Germinal center (tissue), 1 donor: ENCODE measurements around the gene ZPR1.
"Not testable (repeated sequence)": the region's sequence is repeated elsewhere in the genome, so short reads cannot be mapped to it uniquely, and the experiment has no call there.

ENCODE experiments used
- DNase-seq: peaks from one replicate; pipeline ENCODE4 v3.0.0; 2012; ENCODE audit warnings: mixed read lengths, low spot score

Gene ZPR1

DNA sequence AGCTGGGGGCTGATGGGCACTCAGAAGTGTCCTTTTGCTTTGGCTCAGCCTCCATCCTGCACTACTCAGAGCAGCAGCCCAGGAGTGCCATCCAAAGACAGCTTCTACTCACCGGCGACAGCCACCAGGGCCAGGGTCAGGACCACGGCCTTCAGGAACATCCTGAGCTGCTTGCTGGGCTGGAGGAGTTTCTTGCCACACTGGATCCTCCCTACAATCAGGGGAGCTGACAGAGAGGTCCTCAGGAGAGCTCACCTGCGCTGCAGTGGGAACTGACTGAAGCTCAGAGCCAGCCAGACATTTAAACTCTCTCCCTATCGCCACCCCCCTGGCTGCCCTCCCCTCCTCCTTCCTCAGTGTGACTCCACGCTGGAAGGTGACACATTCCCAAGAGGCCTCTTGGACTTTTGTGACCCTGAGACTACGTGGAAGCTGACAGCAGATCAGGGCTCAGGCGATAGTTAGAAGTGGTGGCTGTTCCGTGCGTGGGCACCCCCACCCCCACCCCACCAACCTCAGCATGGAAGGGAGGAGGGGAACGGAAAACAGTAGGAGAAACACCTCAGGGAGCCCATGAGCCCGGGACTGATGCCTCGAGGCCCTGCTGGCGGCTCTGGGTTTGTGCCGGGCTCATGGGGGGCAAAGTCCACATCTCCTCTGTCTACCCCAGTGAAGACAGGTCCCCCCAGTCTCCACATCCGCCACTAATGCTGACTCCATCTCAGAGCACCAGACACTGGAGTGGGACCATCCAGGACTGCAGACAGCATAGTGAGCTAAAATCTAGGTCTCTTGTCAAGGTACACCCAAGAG is 35.4 kb upstream of the ZPR1 start, which contains the start of gene APOA4:
TSS of gene APOA4 (minus strand) at position 274 of the 813 bp plus-strand sequence. CDS start at position 161, 113 bp downstream.
- DNase-seq, result no peak

DNA sequence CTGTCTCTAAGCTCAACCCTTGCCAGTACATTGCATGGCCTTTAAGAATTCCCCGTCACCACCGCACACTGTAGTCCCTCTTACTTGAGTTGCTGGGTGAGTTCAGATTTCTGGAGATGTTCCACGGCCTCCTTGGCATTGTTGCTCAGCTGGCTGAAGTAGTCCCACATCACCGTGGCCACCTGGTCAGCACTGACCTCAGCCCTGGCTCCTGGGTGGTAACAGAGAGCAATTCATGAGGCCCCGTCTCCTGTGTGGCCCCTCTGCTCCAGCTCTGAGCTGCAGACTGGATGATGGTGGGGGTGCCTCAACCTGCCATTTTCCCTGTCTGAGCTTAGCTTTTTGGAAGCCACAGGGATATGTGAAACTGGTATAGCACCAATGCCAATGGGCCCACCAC is 34.8 kb upstream of the ZPR1 start:
- no peak for DNase-seq

DNA sequence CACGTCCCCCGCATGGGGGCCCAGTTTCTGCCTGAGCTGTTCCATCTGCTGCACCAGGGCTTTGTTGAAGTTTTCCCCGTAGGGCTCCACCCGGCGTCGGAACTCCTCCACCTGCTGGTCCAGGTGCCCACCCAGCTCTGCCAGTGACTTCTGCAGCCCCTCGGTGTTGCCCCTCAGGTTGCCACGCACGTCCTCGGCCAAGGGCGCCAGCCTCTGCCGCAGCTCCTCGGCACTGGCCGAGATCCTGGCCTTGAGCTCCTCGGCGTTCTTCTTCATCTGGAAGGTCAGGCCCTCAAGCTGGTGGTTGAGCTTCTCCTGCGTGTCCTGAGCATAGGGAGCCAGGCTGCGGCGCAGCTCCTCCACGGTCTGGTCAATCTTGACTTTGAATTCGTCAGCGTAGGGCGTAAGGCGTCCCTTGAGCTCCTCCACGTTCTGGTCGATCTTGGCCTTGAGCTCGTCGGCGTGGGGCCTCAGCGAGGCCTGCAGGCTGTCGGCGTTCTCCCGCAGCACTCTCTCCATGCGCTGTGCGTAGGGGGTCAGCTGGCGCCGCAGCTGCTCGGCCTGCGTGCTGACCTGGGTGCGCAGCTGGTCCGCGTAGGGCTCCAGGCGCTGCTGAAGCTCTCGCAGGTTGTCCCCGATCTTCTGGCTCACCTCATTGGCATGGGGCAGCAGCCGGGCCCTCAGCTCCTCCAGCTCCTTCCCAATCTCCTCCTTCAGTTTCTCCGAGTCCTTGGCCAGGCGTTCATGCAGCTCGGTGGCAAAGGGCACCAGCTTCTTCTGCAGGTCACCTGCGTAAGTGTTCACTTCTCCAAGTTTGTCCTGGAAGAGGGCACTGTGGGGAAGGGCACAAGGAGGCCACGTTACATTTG is 33.5 kb upstream of the ZPR1 start:
- DNase-seq, result no peak

DNA sequence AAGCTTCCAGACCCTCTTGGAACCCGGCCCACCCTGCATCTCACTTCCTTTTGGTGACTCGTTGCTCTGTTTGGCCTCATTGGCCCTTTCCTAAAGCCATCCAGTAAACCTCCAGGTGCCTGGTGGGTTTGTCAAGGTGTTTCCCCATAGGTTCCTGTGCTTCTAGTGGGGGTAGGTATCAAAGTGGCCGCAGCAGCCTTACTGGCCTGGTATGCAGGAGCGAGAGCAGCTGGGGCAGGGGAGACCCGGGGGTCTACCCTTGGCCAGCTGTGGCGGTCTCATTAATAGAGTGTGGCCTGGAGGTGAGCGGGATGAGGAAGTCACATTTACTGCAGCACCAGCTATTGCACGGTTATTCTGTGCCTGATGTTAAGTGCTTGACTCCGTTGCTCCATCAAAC is 31.2 kb upstream of the ZPR1 start:
- DNase-seq, result no peak

DNA sequence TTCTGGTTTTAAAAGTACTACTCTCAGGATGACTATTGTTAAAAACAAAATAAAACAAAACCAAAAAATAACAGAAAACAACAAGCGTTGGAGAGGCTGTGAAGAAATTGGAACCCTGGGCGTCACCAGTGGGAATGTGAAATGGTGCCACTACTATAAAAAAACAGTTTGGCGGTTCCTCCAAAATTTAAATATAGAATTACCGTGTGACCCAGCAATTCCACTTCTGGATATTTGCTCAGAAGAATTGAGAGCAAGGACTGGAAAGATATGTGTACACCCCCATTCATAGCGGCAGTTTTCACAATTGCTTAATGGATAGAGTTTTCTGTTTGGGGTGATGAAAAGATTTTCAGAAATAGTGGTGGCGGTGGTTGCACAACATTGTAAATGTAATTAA is 26.7 kb upstream of the ZPR1 start:
- DNase-seq, result no peak

DNA sequence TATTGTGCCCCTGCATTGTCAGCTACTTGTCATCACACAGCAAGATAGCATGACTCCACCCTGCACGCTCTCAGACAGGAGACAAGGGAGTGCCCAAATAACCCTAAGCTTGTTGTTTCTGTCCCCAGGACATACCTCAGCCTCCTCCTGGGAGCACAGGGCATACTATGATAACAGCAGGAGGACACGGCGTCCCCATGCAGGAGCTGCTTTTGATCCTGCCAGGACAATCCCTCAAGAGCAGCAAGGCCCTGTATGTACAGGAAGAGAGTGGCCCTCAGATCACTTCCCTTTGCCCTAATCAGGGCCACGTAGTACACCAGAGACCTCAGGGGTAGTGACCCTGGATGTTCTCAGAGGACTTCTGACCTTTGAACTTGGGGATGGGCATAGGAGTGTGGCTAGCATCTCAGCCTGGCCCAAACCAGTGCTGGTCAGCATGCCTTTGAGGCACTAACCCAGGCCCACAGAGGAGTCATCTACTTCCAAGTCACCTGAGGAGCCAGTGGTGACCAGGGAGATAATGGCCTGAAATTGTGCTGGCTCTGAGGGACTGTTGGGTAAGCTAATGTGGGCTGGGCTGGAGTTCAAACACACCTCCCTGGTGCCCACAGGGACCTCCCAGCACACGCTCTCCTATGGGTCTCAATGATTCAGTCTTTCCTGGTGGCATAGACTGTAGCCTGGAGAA is 26.1 kb upstream of the ZPR1 start:
- no peak for DNase-seq

DNA sequence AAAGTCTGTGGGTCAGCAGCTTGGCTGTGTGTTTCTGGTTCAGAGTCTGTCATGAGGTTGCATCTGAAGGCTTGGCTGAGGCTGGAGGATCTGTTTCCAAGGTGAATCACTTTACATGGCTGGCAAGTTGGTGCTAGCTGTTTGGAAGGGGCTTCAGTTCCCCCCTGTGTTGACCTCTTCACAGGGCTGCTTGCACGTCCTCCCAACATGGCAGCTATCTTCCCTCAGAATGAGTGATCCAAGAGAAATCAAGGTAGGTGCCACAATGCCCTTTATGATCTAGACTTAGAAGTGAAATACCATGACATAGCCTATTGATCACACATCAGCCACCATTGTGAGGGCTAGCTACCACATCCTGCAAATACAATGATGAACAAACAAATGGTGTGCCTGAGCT is 25.3 kb upstream of the ZPR1 start:
- no peak for DNase-seq

DNA sequence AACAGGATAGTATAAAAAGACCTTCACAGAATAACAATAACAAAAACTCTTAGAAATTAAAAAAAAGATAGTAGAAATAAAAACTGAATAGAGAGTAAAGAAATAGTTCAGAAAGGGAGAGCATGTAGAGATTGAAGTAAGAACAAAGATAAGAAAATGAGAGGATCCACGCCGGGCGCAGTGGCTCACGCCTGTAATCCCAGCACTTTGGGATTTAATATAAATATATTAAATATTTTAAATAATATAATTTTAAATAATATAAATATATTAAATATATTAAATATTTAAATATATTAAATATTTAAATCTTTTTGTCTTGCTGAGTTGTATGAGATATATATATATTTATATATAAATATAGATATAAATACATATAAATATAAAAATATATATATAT is 24.3 kb upstream of the ZPR1 start:
- no peak for DNase-seq

DNA sequence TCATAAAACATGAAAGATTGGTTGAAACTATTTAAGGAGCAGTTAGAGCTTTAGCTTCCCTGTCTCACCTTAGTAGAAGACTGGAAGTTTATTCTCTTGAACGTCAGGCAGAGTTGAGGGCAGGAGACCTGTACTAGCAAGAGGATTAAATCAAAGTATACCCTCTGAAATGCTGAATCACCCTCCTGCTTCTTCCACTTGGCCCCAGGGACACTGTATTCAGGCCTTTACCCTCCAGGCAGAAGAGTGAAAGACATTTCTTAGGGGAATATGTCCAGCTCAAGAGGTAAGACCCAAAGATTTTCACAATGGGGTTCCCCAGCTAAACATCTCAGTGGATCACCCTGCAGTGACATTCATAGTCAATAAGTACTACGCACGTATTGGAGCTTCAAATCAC is 23.4 kb upstream of the ZPR1 start:
- DNase-seq, result no peak

DNA sequence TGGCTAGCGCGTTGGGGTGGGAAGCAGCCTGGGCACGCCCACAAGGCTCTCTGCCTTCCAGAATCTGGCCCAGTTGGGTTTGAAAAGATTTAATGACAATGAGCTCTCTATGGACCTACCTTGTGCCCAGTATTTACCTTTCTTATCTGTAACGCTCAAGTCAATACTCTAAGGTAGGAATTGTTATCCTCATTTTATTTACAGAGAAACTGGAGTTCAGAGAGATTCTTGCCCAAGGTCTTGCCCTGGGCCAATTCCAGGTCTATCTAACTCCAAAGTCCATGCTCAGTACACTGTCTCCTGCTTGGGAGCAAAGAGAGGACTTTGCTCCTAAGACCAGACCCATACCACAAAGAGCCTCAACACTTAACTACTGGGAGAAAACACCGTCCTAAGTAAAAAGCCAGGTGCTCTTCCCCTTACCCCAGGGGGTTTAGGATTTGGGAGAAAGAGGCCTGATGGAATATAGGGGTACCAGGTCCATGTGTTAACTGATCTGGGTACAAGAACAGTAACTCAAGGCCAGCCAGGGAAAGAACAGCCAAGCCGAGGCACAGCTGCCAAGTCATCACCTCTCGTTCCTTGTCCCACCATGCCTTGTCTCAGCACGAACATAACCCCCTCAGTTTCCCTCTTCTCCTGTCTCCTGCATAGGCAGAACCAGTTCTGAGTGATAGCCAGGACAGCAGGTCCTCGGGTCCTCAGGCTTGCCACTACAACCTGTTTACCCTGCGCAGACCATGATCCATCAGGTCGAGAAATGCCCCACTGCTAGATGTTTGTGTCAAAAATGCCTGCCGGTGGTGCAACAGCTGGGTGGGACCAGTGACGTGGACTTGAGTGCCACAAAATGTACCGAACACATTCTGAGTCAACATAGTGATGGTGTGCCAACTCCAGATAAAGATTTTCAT is 20.7 kb upstream of the ZPR1 start:
- no peak for DNase-seq

DNA sequence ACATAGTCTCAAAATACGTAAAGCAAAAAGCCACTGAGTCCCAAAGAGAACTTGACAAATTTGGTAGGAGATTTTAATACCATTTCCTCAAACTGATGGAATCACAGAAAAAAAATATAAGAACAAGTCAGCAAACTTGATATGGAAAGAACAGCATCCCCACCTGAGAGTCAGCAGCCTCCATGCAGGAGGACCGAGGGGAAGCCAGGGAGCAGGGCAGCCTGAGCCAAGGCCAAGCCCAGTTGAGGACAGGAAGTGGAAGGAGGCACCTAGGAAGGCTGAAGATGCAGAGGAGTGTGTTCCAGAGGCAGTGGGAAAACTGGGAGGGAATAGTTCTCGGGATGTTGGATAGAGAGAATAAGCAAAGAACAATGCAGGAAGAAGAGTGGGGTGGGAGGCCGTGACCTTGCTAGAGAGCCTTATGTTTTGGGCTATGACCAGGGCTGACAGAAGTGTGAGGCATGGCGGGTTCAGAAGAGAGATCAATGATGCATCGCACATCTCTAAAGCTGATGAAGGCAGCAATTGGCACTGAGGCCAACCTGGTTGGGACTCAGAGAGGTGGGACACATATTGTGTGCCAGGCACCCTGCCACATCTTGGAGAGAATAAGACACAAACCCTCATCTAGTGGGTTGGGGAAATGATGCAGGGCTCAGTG is 19.9 kb upstream of the ZPR1 start:
- DNase-seq, result no peak

DNA sequence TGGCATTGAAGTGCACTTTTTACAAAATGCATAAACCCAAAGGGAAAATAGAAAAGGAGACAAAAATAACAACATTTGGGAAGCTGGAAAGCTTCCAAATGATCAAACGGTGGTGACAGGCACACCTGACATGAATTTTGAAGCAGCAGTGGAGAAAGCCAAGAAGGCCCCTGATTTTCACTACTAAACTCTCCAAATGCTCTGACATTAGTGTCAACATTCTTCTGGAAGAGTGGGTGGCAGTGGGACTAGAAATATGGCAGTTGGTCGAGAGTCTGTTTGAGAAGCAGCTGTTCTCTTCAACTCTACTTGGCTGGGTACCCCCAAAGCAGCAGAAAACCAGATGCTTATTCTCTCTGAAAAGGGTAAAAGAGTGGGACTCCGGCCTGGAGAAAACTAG is 16.2 kb upstream of the ZPR1 start:
- no peak for DNase-seq

DNA sequence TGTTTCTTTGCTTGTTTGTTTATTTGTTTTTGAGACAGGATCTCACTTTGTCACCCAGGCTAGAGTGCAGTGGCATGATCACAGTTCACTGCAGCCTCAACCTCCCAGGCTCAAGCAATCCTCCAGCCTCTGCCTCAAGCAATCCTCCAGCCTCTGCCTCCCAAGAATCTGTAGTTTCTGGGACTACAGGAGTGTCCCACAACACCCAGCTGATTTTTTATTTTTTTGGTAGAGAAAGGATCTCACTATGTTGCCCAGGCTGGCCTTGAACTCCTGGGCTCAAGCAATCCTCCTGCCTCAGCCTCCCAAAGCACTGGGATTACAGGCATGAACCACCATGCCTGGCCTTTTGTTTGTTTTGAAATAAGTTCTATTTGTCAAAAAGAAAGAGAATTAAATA is 13.8 kb upstream of the ZPR1 start:
- not testable (repeated sequence) for DNase-seq

DNA sequence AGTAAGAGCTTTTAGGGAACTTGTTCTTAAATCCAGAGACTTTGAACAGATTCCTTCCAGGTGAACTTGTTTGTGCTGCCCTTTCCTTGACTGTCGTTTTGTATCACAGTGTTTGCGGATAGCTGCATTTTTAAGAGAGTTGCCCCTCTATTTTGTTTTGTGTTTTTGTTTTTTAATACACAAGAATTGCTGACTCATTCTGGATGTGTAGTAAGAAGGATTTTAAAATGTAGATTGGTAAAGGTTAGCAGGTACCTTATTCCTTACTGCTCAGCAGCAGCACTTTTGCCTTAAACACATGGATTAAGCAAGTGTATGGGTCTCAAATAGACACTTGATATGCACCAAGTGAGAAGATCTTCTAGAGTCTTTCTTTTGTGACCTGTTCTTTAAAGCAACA is 12.8 kb upstream of the ZPR1 start:
- DNase-seq, result no peak

DNA sequence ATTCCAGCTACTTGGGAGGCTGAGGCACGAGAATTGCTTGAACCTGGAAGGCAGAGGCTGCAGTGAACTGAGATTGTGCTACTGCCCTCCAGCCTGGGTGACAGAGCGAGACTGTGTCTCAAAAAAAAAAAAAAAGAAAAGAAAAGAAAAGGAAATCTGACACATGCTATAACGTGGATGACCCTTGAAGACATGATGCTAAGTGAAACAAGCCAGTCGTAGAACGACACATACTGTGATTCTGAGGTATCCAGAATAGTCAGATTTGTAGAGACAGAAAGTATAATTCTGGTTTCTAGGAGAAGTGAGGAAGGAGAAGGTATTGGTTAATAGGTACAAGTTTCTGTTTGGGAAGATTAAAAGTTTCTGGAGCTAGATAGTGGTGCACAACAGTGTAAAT is 10.5 kb upstream of the ZPR1 start:
- no peak for DNase-seq

DNA sequence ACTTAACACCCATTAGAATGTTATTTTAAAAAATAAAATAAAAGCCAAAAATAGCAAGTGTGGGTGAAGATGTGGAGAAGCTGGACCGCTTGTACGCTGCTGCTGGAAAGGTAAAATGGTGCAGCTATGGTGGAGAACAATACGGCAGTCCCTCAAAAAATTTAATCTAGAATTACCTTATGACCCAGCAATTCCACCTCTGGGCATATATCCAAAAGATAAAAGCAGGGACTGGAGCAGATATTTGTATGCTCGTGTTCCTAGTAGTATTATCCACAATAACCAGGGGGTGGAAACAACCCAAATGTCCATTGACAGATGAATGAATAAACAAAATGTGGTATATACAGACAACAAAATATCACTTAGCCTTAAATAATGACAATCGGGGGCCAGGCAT is 10.0 kb upstream of the ZPR1 start:
- DNase-seq, result no peak

DNA sequence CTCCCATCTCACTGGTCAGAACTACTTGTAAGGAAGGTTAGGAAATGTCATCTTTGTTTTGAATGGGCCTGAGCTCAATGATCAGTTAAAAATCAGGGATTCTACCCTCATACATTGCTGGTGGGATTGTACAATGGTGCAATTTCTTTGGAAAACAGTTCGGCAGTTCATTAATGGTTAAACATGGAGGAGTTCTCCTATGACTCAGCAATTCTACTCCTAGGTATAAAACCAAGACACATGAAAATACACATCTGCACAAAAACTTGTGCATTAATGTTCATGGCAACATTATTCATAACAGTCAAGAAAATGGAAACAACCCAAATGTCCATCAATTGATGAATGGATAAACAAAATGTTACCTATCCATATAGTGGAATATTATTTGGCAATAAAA is 8.7 kb upstream of the ZPR1 start:
- no peak for DNase-seq

DNA sequence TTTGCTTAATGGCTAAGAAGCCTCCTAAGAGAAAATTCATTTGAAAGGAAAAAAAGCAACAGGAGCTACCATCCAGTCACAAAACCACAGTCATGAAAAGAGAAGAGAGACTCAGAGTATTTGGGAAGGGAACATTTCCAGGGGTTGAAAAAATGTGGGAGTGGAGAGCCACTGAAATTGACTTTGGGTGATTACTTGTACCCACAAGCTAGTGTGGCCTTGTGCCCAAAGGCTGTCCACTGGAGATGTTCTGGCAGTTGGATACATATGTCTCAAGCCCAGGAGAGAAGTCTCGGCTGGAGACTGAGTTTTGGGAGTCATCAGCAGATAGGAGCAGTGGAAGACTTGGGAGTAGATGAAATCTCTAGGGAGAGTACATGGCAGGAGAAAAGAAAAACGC is 7.0 kb upstream of the ZPR1 start:
- DNase-seq, result no peak

DNA sequence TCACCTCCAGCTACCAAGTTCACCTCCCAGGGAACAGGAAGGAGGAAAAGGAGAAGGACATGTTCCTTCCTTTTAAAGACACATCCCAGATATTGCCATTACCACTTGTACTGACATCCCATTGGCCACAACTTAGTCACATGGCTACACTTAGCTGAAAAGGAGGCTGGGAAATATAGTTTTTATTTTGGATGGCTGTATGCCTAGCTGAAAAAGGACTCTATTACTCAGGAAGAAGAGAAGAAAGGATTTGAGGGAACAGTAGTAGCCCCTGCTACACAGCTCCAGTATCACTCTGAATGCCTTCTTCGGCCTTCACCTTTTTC is 5.9 kb upstream of the ZPR1 start:
- no peak for DNase-seq

DNA sequence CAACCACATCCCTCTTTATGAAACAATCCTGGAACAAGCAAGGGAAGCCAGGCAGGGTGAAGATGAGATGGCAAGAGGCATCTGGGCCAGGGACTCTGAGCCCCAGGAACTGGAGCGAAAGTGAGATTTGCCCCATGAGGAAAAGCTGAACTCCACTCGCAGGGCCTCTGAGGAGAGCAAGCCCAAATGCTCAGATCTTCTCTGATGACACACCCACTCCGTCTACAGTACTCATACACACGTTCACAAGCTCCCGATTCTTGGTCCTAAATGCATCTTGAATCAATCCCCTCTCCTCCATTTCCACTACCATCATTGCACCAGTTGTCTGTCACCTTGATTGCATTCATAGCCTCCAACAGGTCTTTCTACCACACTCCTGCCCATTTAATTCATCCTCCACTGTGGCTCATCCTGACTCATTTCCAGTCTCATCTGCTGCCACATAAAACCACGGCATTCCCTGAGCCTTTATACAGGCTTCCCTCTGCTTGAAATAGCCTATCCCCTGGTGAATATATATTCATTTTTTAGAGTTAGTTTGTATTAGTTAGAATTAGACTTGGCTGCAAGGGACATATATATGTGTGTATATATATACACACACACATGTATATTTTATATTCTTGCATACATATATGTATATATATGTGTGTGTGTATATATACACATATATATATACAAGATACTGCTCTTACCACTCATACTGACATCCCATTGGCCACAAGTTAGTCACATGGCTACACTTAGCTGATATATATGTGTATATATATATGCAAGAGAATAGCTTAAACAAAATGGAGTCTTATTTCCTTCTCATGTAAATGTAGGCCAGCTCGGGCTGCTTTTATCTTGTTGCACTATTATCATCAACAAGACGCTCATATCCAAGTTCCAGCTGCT is 5.3 kb upstream of the ZPR1 start:
- DNase-seq, result no peak
